A549 (cell line): ENCODE results near the gene TSPAN5. TPM values are rescaled to one million over a fixed set of nuclear protein-coding genes. Genes with fewer than 3 reads are reported as not detected.

Source experiments
- ATAC-seq, 2 experiments: fragments of 200-7000 bp in 1 of 2; fragments of >200 bp in 1 of 2; cut with Nextera tagmentation in 1 of 2; cut with Tn5 transposase in 1 of 2; 3 replicates each; pipeline versions ENCODE4 v1.8.0 to v1.9.1; 2018 to 2020; ENCODE audit warnings: mild to moderate bottlenecking in 1 of 2, moderate library complexity in 1 of 2
- CTCF ChIA-PET: fragments of 300-600 bp; sonication (Branson Sonifier 250); formaldehyde crosslinking; extraction: SDS; loops from one replicate; lab custom pipeline; 2021; ENCODE audit warnings: antibody characterized with exemption, inconsistent platforms; lab: Yijun Ruan, JAX
- POLR2A ChIA-PET: fragments of 350-600 bp; formaldehyde crosslinking; extraction: SDS; loops from one replicate; lab custom pipeline; 2021; ENCODE audit warnings: antibody characterized with exemption, inconsistent platforms; lab: Yijun Ruan, JAX
- DNase-seq, 2 experiments: peaks; one replicate each; pipeline versions ENCODE4 v3.0.0 to v3.0.0-alpha.2; 2011 to 2016; ENCODE audit warnings: low read depth in 1 of 2, low spot score in 1 of 2
- FAIRE-seq: peaks from 2 replicates; lab custom pipeline; 2011; peaks lifted over from hg19 to GRCh38; lab: Jason Lieb, UNC
- H3K27ac ChIP-seq, 2 experiments: fragments of >200 bp; sonication (Bioruptor Twin); formaldehyde crosslinking; 3 replicates each; pipeline ENCODE4 v1.5.1; 2016 to 2017
- H3K4me1 ChIP-seq: fragments of >200 bp; sonication (Bioruptor Twin); formaldehyde crosslinking; 3 replicates; pipeline ENCODE4 v1.6.1; 2016
- H3K4me2 ChIP-seq: fragments of >200 bp; sonication (Bioruptor Twin); formaldehyde crosslinking; 3 replicates; pipeline ENCODE4 v1.6.1; 2016
- H3K4me3 ChIP-seq: fragments of >200 bp; sonication (Bioruptor Twin); formaldehyde crosslinking; 3 replicates; pipeline ENCODE4 v1.5.1; 2016
- H3K9me3 ChIP-seq: fragments of >200 bp; sonication (Bioruptor Twin); formaldehyde crosslinking; 3 replicates; pipeline ENCODE4 v1.6.1; 2016
- CEBPB ChIP-seq, 2 experiments: fragments of >200 bp in 1 of 2; sonication (Bioruptor Twin) in 1 of 2; formaldehyde crosslinking in 1 of 2; IDR thresholded peaks; 2 replicates each; pipeline ENCODE4 v1.6.1; 2012 to 2016
- CHD2 ChIP-seq: fragments of 150-350 bp; IDR thresholded peaks from 2 replicates; pipeline ENCODE4 v1.6.1; 2014; ENCODE audit warnings: low read length; ENCODE audit not compliant: partially characterized antibody
- CTCF ChIP-seq: fragments of >200 bp; sonication (Bioruptor Twin); formaldehyde crosslinking; IDR thresholded peaks from 3 replicates; pipeline ENCODE4 v1.5.1; 2016
- EHMT2 ChIP-seq: fragments of 200-600 bp; sonication (generic); IDR thresholded peaks from 2 replicates; pipeline ENCODE4 v1.6.1; 2016; ENCODE audit warnings: antibody characterized with exemption, low read depth, mild to moderate bottlenecking, moderate library complexity
- ELK1 ChIP-seq: fragments of 150-350 bp; IDR thresholded peaks from 2 replicates; pipeline ENCODE4 v1.6.1; 2014; ENCODE audit warnings: low read depth, mild to moderate bottlenecking, low read length
- EP300 ChIP-seq, 2 experiments: fragments of >200 bp; sonication (Bioruptor Twin); formaldehyde crosslinking; IDR thresholded peaks; 2 replicates in 1 of 2; 3 replicates in 1 of 2; pipeline ENCODE4 v1.6.1; 2016 to 2017
- FOSL2 ChIP-seq, 2 experiments: fragments of 450-650 bp in 1 of 2; fragments of >200 bp in 1 of 2; sonication (Bioruptor Twin) in 1 of 2; formaldehyde crosslinking; IDR thresholded peaks; 2 replicates each; pipeline versions ENCODE4 v1.5.0 to v1.6.1; 2016 to 2020; ENCODE audit warnings: mild to moderate bottlenecking in 1 of 2, moderate library complexity in 1 of 2
- HOXB13 ChIP-seq: fragments of 250-450 bp; sonication (Bioruptor Pico); IDR thresholded peaks from 2 replicates; pipeline ENCODE4 v1.5.0; 2020; ENCODE audit warnings: low read depth, mild to moderate bottlenecking, moderate library complexity
- JUN ChIP-seq, 2 experiments: fragments of >200 bp; sonication (Bioruptor Twin); formaldehyde crosslinking; IDR thresholded peaks; 2 replicates in 1 of 2; 3 replicates in 1 of 2; pipeline ENCODE4 v1.6.1; 2016 to 2017
- JUNB ChIP-seq: fragments of >200 bp; sonication (Bioruptor Twin); formaldehyde crosslinking; IDR thresholded peaks from 2 replicates; pipeline ENCODE4 v1.6.1; 2016
- NPAS2 ChIP-seq: fragments of 250-450 bp; sonication (Bioruptor Pico); IDR thresholded peaks from 2 replicates; pipeline ENCODE4 v1.8.0; 2022; ENCODE audit warnings: mild to moderate bottlenecking, moderate library complexity, borderline replicate concordance
- PBX3 ChIP-seq: IDR thresholded peaks from 2 replicates; pipeline ENCODE4 v1.6.1; 2012
- POLR2A ChIP-seq: IDR thresholded peaks from 2 replicates; pipeline ENCODE4 v1.6.1; 2012; ENCODE audit warnings: mild to moderate bottlenecking, low read length
- RARB ChIP-seq: fragments of 250-450 bp; sonication (Bioruptor Pico); IDR thresholded peaks from 2 replicates; pipeline ENCODE4 v1.8.0; 2021; ENCODE audit warnings: mild to moderate bottlenecking, moderate library complexity
- RCOR1 ChIP-seq: fragments of 150-350 bp; IDR thresholded peaks from 2 replicates; pipeline ENCODE4 v1.6.1; 2014; ENCODE audit warnings: antibody characterized with exemption, low read length, low read depth
- RNF2 ChIP-seq: fragments of 200-600 bp; sonication (generic); IDR thresholded peaks from 2 replicates; pipeline ENCODE4 v1.6.1; 2016; ENCODE audit warnings: low read depth, mild to moderate bottlenecking, antibody characterized with exemption, moderate library complexity, borderline replicate concordance
- SREBF2 ChIP-seq: fragments of 450-650 bp; IDR thresholded peaks from 2 replicates; pipeline ENCODE4 v1.6.1; 2014; ENCODE audit warnings: mild to moderate bottlenecking, moderate library complexity
- TFCP2L1 ChIP-seq: fragments of 250-450 bp; sonication (Bioruptor Pico); IDR thresholded peaks from 2 replicates; pipeline ENCODE4 v1.5.0; 2021; ENCODE audit warnings: mild to moderate bottlenecking
- USF2 ChIP-seq: fragments of 450-650 bp; IDR thresholded peaks from 2 replicates; pipeline ENCODE4 v1.6.1; 2014; ENCODE audit warnings: antibody characterized with exemption
- ZNF302 ChIP-seq: fragments of 250-450 bp; sonication (Bioruptor Pico); IDR thresholded peaks from 2 replicates; pipeline ENCODE4 v1.9.0; 2021; ENCODE audit warnings: inconsistent platforms, mild to moderate bottlenecking, moderate library complexity
- WGBS: methylation state at CpG from one replicate; pipeline ENCODE4 v1.1.6; 2017; ENCODE audit errors: missing lambda C conversion rate; 5-methylcytosine and 5-hydroxymethylcytosine counted together
- polyA plus RNA-seq, 4 experiments: library from polyadenylated mRNA; depleted of rRNA in 3 of 4; stranded (reverse); fragments of >200 nt; fragmentation: RNase III in 1 of 4; extraction: RNeasy Plus Mini Kit Qiagen cat#74134 plus additional on column Dnase treatment in 1 of 4; gene quantifications; 2 replicates in 3 of 4; 3 replicates in 1 of 4; pipeline ENCODE4 v1.2.3, GENCODE V29; 2011 to 2017

The TSPAN5 gene
- polyA plus RNA-seq, 2 of the 4 experiments (the other 2 are of a cell fraction): 9.5 to 12.4 TPM

- ChIA-PET CTCF (no interaction called here), POLR2A (no interaction called here)
- TF ChIP-seq JUNB: peak; percentile 87
- peak; percentile 88 for TF ChIP-seq FOSL2 (IDR thresholded peaks at IDR 0.05)
- TF ChIP-seq FOSL2 (CRISPR knock-in tag; IDR thresholded peaks at IDR 0.05): peak; percentile 93
- no peak for TF ChIP-seq EP300 (IDR thresholded peaks at IDR 0.05)
- no peak for TF ChIP-seq NPAS2 (CRISPR knock-in tag)
- TF ChIP-seq CHD2: no peak
- TF ChIP-seq HOXB13: no peak
- TF ChIP-seq PBX3: no peak
- TF ChIP-seq POLR2A: no peak
- TF ChIP-seq CEBPB (IDR thresholded peaks at IDR 0.05): peak; percentile 75 to 92
- TF ChIP-seq EHMT2: no peak
- no peak for TF ChIP-seq USF2
- no peak for TF ChIP-seq ZNF302
- no peak for TF ChIP-seq CTCF
- no peak for TF ChIP-seq RCOR1
- no peak for TF ChIP-seq ELK1
- TF ChIP-seq RNF2: no peak
- TF ChIP-seq JUN (IDR thresholded peaks at IDR 0.05): 0 out of 5 replicates have a peak, but pooled peaks of 1 of the 2 experiments have one; percentile 24
- no peak for TF ChIP-seq TFCP2L1 (CRISPR knock-in tag)
- TF ChIP-seq RARB (CRISPR knock-in tag): no peak
- no peak for TF ChIP-seq SREBF2
- 3% methylated on average over 4 of the region's 4 CpGs for WGBS
- ATAC-seq (peak; percentile 96 to 98), DNase-seq (peak; percentile 25 to 71), FAIRE-seq (peak; percentile 51)
- peak overlapping the region; percentile 32 to 40; a peak in 4 of 6 replicates for H3K27ac ChIP-seq
- H3K9me3 ChIP-seq: no peaks in the 10 kb centered on the region
- H3K4me2 ChIP-seq: peak overlapping the region; percentile 76
- peaks cover 36% of the 10 kb centered on the region for H3K4me1 ChIP-seq
- no peak overlapping the region for H3K4me3 ChIP-seq
Measured at GRCh38 chr4:98642991-98643426, 15.4 kb downstream of the TSPAN5 start.

- Histone ChIP-seq H3K9me3 (no peaks in the 10 kb centered on the region), H3K4me3 (no peak overlapping the region), H3K4me1 (peaks cover 36% of the 10 kb centered on the region), H3K27ac (peak overlapping the region in 1 of 2 experiments; percentile 32; a peak in 2 of 6 replicates), H3K4me2 (peak overlapping the region; percentile 76)
- ChIA-PET CTCF (no interaction called here), POLR2A (no interaction called here)
- FAIRE-seq (no peak), DNase-seq (no peak), ATAC-seq (no peak)
- WGBS: 77% methylated on average over 3 of the region's 3 CpGs
- no peak for TF ChIP-seq JUNB
Measured at GRCh38 chr4:98641906-98642668, 16.3 kb downstream of the TSPAN5 start.
